SU-DHL-6 (cell line): Measurements from ENCODE around the gene OR5K1.

Experiments
- H2AFZ ChIP-seq: fragments of 200-600 bp; sonication (generic); 2 replicates; pipeline ENCODE4 v1.6.1; 2014; ENCODE audit warnings: low read depth, mild to moderate bottlenecking, moderate library complexity, mixed read lengths, antibody characterized with exemption, low read length; ENCODE audit not compliant: severe bottlenecking
- H3F3A ChIP-seq: fragments of 200-600 bp; shearing (Covaris generic); 2 replicates; pipeline ENCODE4 v1.6.0; 2016; ENCODE audit warnings: antibody characterized with exemption, mild to moderate bottlenecking; ENCODE audit not compliant: insufficient read depth
- H3K27ac ChIP-seq: fragments of 200-600 bp; sonication (generic); 2 replicates; pipeline ENCODE4 v1.5.1; 2016; ENCODE audit warnings: low read depth, mild to moderate bottlenecking, low read length, moderate library complexity, mixed read lengths
- H3K27me3 ChIP-seq: fragments of 200-600 bp; sonication (generic), shearing (Covaris generic); 2 replicates; pipeline ENCODE4 v1.6.0; 2014; ENCODE audit warnings: mild to moderate bottlenecking, low read length
- H3K36me3 ChIP-seq: fragments of 200-600 bp; sonication (generic); 2 replicates; pipeline ENCODE4 v1.6.1; 2014; ENCODE audit warnings: mild to moderate bottlenecking, low read length, mixed read lengths
- H3K4me2 ChIP-seq: fragments of 300-600, 200-600 bp; shearing (Covaris generic), sonication (generic); 2 replicates; pipeline ENCODE4 v1.6.0; 2014; ENCODE audit warnings: low read length, low read depth, mild to moderate bottlenecking; ENCODE audit not compliant: poor library complexity, severe bottlenecking
- H3K4me3 ChIP-seq: fragments of 200-600 bp; sonication (generic); 2 replicates; pipeline ENCODE4 v1.5.1; 2014; ENCODE audit warnings: antibody characterized with exemption, low read length, mild to moderate bottlenecking, mixed read lengths; ENCODE audit not compliant: insufficient read depth, poor library complexity, severe bottlenecking
- H3K79me2 ChIP-seq: fragments of 200-600 bp; sonication (generic); 2 replicates; pipeline ENCODE4 v1.6.1; 2014; ENCODE audit warnings: mild to moderate bottlenecking, low read length, moderate library complexity; ENCODE audit not compliant: insufficient read depth
- H3K9ac ChIP-seq: fragments of 200-600 bp; sonication (generic); 2 replicates; pipeline ENCODE4 v1.7.0; 2014; ENCODE audit warnings: mild to moderate bottlenecking, low read length
- H3K9me2 ChIP-seq: fragments of 200-600 bp; sonication (generic); replicated peaks from 2 replicates; pipeline ENCODE4 v1.6.1; 2014; ENCODE audit warnings: low read length; ENCODE audit not compliant: insufficient read depth
- H3K9me3 ChIP-seq: fragments of 200-600 bp; sonication (generic); 2 replicates; pipeline ENCODE4 v1.6.1; 2014; ENCODE audit warnings: low read length, mixed read lengths; ENCODE audit not compliant: insufficient read depth
- H4K20me1 ChIP-seq: fragments of 200-600 bp; sonication (generic); 2 replicates; pipeline ENCODE4 v1.6.1; 2014; ENCODE audit warnings: low read depth, mild to moderate bottlenecking, antibody characterized with exemption, low read length, moderate library complexity, mixed read lengths
- CTCF ChIP-seq: fragments of 200-600 bp; sonication (generic); IDR thresholded peaks from one replicate; pipeline ENCODE4 v1.5.1; 2017; ENCODE audit warnings: antibody characterized with exemption, mild to moderate bottlenecking, low read length, moderate library complexity; ENCODE audit not compliant: insufficient read depth, poor library complexity, severe bottlenecking
- EZH2phosphoT487 ChIP-seq: fragments of 200-600 bp; sonication (generic), shearing (Covaris generic); conservative IDR thresholded peaks from 2 replicates; pipeline ENCODE4 v1.6.1; 2018; ENCODE audit warnings: mild to moderate bottlenecking, antibody characterized with exemption, low read length, moderate library complexity, mixed read lengths

The OR5K1 gene

GRCh38 chr3:98497381-98497780 is 34.4 kb downstream of the OR5K1 start, which contains the start of gene OR5K2:
Gene OR5K2 (plus strand): TSS chr3:98497681. CDS start chr3:98497681, 0 bp downstream.
- Histone ChIP-seq H3K36me3 (no peaks in the 10 kb centered on the region), H3K4me3 (no peak within 1 kb of the TSS), H3K9me2 (no peaks in the 10 kb centered on the region), H3K9me3 (no peaks in the 10 kb centered on the region), H3K79me2 (no peaks in the 10 kb centered on the region), H3K9ac (no peak within 1 kb of the TSS), H3K4me2 (no peak within 1 kb of the TSS), H3K27me3 (no peaks in the 10 kb centered on the region), H2AFZ (no peak within 1 kb of the TSS), H4K20me1 (0 out of 2 replicates have a peak, but pooled peaks cover 4% of the 10 kb centered on the region), H3K27ac (no peak within 1 kb of the TSS), H3F3A (no peaks in the 10 kb centered on the region)
- no peak for TF ChIP-seq EZH2phosphoT487

GRCh38 chr3:98500019-98500418 is 37.0 kb downstream of the OR5K1 start:
- H3K9me3 ChIP-seq = no peaks in the 10 kb centered on the region
- no peak overlapping the region for H3K9ac ChIP-seq
- H3K27ac ChIP-seq = no peak overlapping the region
- H2AFZ ChIP-seq = no peak overlapping the region
- no peak overlapping the region for H3K4me3 ChIP-seq
- H3K36me3 ChIP-seq = no peaks in the 10 kb centered on the region
- H3K4me2 ChIP-seq = no peak overlapping the region
- H3F3A ChIP-seq = no peaks in the 10 kb centered on the region
- no peaks in the 10 kb centered on the region for H4K20me1 ChIP-seq
- H3K79me2 ChIP-seq = no peaks in the 10 kb centered on the region
- no peaks in the 10 kb centered on the region for H3K27me3 ChIP-seq
- no peaks in the 10 kb centered on the region for H3K9me2 ChIP-seq
- no peak for TF ChIP-seq CTCF
- TF ChIP-seq EZH2phosphoT487 = no peak

GRCh38 chr3:98501270-98501669 is 38.3 kb downstream of the OR5K1 start:
- Histone ChIP-seq H3K9me3 (no peaks in the 10 kb centered on the region), H3K4me3 (no peak overlapping the region), H3K9ac (no peak overlapping the region), H3K79me2 (no peaks in the 10 kb centered on the region), H3K27me3 (no peaks in the 10 kb centered on the region), H3K36me3 (no peaks in the 10 kb centered on the region), H2AFZ (no peak overlapping the region), H3K9me2 (no peaks in the 10 kb centered on the region), H3K4me2 (no peak overlapping the region), H3K27ac (no peak overlapping the region), H4K20me1 (no peaks in the 10 kb centered on the region), H3F3A (no peaks in the 10 kb centered on the region)
- TF ChIP-seq EZH2phosphoT487 (no peak), CTCF (no peak)

- Histone ChIP-seq H3K36me3 (no peaks in the 10 kb centered on the region), H3K4me3 (no peak overlapping the region), H3K9ac (no peak overlapping the region), H3K4me2 (no peak overlapping the region), H3K9me2 (no peaks in the 10 kb centered on the region), H3F3A (no peaks in the 10 kb centered on the region), H2AFZ (no peak overlapping the region), H4K20me1 (no peaks in the 10 kb centered on the region), H3K27me3 (no peaks in the 10 kb centered on the region), H3K27ac (no peak overlapping the region), H3K9me3 (no peaks in the 10 kb centered on the region), H3K79me2 (no peaks in the 10 kb centered on the region)
- TF ChIP-seq EZH2phosphoT487 (no peak), CTCF (no peak)
Observed at GRCh38 chr3:98501863-98502576, 39.0 kb downstream of the OR5K1 start.
